NCI-H2107 (cell line): ENCODE data around the gene DNAL1.
"Not testable (repeated sequence)": the region's sequence is repeated elsewhere in the genome, so short reads cannot be mapped to it uniquely, and the experiment has no call there.

Source experiments
- DNase-seq: peaks from one replicate; lab custom pipeline; 2025; lab: John Stamatoyannopoulos, UW

Gene DNAL1

GRCh38 chr14:73708076-73708475, 63.3 kb downstream of the DNAL1 start:
- DNase-seq = not testable (repeated sequence)

- DNase-seq = no peak
Observed at GRCh38 chr14:73709904-73710469, 65.2 kb downstream of the DNAL1 start.

GRCh38 chr14:73710737-73711136, 66.0 kb downstream of the DNAL1 start:
- no peak for DNase-seq

- no peak for DNase-seq
Observed at GRCh38 chr14:73712071-73712506, 67.3 kb downstream of the DNAL1 start.

DNA sequence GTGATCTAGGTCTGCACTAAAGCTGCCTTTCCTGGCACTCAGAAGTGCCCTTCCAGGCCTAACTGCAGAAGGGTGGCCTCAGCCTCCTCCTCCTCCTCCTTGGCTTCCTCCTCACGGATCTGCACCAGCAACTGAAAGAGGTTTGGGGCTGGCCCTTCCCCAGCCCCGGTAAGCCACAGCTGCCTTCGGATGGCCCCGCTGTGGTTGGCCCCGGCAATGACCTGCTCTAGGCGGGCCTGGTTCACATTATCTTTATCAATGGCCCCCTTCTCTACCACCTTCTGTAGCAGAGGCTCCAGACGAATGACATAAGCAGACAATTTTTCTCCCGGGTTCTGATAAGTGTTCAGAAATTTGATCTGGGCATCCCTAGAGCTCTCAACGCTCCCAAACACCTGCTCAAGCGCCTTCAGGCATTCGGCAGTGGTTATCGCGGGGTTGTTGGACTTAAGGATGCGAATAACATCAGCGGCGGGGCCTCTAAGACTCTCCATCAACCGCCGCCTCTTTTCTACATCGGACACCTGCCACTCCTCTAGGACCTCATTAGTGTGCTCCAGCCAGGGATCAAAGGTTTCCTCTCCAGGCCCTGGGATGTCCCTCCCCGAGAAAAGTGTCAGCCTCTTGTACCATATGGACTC, 67.9 kb downstream of the DNAL1 start:
- DNase-seq = peak; percentile 76

DNA sequence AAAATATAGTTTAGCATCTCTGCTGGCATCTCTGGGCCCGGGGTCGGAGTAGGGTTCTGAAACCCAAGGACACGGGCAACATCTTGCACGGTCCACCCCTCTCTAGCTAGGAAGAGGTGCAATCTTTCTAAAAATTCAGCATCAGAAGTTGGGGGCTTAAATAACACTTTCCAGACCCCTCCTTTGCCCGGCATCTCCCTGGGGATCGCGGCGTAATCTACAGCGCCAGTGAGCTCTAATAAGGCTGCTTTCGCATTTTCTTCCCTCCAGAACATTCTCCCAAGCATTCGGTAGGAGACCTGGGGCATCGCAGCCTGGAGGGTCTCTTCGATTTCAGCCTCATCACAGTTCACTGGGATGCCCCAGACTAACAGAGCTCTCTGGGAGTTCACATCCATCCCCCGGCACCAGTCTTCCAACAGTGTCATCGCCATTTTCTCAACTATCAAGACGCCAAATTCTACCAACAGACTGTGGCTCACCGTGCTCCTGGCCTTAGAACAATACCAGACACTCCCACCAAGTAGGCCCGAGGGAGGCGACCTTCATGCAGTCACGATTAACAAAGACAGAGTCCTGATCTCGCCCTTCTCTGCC, 68.5 kb downstream of the DNAL1 start:
- DNase-seq = no peak

DNA sequence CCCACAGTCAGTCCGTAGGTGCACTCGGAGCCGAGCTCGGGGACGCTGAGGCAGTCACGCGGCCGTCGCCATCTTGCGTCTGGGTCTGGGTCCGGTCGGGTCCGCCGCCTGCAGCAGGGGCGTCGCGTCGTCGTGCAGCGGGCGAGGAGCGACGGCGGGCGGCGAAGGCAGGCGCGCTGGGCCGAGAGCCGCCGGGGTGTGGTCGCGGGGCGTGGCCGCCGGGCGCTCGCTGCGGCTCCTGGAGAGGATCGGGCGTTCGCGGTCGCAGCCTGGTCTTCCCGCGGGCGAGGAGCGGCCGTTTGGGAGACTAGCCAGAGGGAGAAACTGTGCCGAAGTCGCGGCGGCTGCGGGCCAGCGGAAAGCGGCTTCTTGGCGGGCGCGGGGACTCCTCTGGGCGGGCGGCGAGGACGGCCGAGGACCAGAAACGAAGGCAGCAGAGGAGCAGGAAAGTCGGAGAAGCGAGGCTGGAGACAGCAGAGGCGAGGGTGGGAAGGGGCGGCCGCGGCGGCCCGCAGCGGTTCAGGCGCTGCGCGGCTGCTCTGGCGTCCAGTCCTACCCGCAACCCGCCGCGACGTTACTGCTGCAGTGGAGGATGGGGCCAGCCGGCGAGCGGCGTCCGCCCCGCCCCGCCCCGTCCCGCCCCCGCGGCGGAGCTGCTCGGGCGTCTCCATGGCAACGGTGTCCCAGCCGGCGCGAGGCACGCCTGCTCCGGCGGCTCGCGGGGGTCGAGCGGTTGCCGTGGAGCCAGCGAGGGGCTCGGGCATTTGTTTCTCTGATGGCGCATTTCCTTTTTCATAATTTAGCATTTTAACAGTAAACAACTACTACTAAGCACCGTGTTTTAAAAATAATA, 69.2 kb downstream of the DNAL1 start, which contains the start of gene PNMA1:
Gene PNMA1, minus strand, starts transcription at position 582 of the 853 bp plus-strand sequence. CDS start 745 bp downstream, outside the sequence.
- peak; percentile 82 for DNase-seq

GRCh38 chr14:73714656-73715081, 69.9 kb downstream of the DNAL1 start:
- no peak for DNase-seq

DNA sequence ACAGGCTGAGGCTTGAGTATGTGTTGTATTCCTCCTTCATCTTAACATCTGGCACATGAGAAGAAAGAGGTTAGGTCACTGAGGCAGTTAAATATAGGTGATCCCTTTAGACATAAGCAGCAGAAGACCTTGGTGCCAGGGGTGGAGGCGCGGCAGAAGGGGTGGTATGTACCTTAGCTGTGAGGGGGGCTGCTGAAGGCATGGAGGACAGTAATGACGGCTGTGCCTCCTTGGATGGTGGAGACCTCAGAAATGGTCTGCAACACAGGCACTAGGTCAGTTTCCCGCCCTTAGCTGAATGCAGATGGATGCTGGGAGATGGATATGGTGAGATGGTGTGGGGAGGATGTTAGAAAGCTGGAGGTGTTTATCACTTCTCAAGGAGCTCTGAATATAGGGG, 70.9 kb downstream of the DNAL1 start:
- DNase-seq = no peak

GRCh38 chr14:73717266-73717665, 72.5 kb downstream of the DNAL1 start:
- DNase-seq = no peak

GRCh38 chr14:73717711-73718417, 73.1 kb downstream of the DNAL1 start:
- DNase-seq = no peak

GRCh38 chr14:73718418-73719251, 73.8 kb downstream of the DNAL1 start:
- DNase-seq = no peak

DNA sequence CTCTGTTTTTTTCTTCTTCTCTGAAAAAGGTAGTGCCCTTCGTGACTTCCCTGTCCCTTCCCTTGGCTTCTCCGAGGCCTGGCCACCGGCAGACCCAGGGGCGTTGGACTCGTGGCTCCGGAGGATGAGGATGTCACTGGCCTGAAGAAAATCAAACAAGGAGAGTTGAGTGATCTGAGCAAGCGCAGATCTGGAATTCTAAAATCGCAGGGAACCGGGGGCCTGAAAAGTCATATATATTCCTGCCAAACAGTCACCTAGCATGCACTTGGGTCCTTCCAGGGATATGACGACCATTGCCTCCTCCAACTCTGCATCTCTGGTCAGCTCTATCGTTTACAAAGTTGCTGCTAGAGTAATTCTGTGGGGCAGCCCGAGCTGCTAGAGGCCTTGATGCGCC, 74.6 kb downstream of the DNAL1 start:
- DNase-seq = no peak

DNA sequence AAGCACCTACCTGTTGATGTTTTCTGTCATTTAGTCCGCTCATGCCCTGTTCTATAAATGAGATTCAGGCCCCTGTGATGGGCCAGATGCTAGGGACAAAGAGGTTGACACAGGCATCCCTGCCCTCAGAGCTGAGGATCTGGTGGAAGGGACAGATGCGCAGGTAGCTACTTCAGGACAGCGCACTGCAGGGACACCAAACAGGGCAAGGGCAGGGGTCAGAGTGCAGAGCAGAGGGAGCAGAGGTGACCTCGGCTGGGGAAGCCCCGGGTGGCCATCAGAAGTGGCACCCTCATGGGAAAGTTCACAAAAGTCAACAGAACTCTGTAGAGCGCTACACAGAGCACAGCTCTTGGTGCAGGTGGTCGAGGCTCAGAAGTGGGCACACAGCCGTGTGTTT, 75.0 kb downstream of the DNAL1 start:
- DNase-seq = no peak

GRCh38 chr14:73720636-73721035, 75.8 kb downstream of the DNAL1 start:
- no peak for DNase-seq

- DNase-seq = no peak
Observed at GRCh38 chr14:73721101-73721821, 76.5 kb downstream of the DNAL1 start.

DNA sequence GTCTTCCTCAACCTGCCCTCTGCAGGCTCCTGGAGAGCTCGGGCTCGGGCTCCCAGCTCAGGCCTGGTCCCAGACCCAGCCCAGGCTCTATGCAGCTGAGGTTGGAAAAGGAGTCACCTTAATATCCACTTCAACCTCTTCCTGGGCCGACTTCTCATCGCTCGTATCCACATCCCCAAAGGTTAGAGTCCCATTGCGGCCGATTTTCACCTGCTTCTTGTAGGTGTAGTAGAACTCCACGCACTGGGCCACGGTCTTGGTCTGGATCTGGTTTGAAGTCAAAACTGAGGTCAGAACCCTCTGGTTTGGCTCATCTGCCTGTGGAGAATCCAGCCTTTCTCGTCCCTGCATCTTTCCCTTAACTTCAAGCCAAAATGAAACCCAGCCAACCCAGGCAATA, 77.8 kb downstream of the DNAL1 start:
- no peak for DNase-seq

DNA sequence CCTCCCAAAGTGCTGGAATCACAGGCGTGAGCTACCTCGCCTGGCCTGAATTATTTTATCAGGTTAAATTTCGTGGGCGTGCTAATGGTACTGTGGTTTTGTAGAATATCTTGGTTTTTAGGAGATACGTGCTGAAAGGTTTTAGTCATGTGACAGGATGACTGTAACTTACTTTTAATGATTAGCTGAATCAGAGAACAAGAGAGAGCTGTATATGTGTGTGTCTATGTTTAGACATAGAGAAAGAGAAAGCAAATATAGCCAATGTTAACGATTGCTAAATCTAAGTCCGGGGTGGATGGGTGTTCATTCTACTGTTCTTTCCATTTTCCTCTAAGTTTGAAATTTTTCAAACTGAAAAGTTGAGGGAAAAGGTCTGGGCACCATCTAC, 78.6 kb downstream of the DNAL1 start:
- no peak for DNase-seq

DNA sequence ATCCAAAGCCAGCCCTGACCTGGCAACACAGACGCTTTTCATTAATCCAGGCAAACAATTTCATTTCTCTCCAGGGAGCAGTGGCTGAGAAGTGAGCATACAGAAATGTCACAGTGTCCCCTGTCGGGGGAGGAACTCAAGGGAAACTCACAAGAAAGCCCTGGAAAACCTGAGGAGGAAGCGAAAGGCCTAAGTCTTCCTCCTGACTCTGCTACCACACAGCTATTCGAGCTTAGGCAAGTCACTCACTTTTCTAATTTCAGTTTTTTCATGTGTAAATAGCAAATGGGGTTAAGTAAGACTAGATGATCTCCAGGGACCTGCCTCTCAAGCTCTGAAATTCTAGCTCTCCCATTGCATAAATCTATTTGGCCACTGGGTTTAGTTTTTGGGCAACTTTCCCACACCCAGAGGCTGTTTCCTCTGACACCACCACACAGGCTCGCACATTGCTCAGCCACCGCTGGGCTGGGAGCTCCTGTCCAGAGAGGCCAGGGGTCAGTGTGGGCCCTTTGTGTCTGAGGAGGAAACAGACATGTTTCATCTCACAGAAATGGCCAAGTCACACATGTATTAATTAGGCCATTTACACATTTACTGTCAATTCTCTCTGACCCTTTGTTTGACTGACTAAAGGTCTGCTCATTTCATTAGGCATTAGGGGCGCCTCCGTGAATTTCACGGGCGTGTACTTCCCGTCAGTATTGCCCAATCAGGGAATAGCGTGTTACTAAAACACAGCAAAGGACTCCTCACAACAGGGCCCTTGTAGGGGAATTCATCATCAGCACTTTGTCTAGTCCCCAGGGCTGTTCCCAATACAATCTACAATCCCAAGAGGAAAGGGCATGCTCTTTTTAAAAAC, 79.2 kb downstream of the DNAL1 start:
- peak; percentile 85 for DNase-seq
